ENCODE measurements around the gene PTPMT1.

PTPMT1 gene

DNA sequence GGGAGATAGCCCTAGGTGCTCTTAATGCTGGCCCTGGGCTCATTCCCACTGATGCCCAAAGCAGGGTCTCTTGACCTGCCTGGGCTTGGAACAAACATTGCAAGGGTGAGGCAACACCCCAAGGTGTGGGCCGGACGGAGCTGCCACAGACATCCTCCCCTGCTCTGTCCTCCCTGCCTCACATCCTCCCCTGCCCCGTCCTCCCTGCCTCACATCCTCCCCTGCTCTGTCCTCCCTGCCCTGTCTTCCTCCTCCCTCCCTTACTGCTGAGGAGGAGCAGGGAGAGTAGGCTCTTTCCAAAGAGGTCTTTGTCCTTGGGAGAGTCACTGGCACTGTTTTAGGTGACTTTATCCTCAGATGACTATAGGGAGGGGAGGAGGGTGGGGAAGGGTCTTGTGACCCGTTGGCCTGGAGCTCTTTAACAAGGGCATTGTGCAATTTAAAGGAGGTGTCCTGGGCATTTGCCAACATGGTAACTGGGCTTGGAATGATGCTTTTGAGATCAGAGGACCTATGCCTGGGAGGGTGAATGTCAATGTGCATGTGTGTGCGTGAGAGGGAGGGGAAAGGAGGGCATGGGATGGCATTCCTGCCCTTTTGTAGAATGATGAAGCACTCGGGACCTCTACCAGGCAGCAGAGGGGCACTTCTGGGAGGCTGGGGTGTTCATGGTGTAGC lies 21.8 kb downstream of the PTPMT1 start:
- Histone ChIP-seq H3K4me1 (ENCODE audit: low read length) (no peaks in the 10 kb centered on the region), H3K4me3 (ENCODE audit: low read length) (no peak overlapping the region), H3F3A (ENCODE audit: insufficient read depth, low read length) (no peaks in the 10 kb centered on the region), H3K27ac (ENCODE audit: low read length) (no peak overlapping the region), H3K9me3 (replicated peaks; ENCODE audit: insufficient read depth, low read length) (no peaks in the 10 kb centered on the region), H3K9me2 (replicated peaks; ENCODE audit: insufficient read depth, low read length) (no peaks in the 10 kb centered on the region), H3K36me3 (replicated peaks; ENCODE audit: insufficient read depth, low read length) (0 out of 2 replicates have a peak, but pooled peaks cover 2% of the 10 kb centered on the region), H4K20me1 (ENCODE audit: insufficient read depth, low read length) (no peaks in the 10 kb centered on the region), H2AFZ (ENCODE audit: low read length) (no peak overlapping the region), H3K9ac (ENCODE audit: low read length) (no peak overlapping the region), H3K4me2 (ENCODE audit: low read depth, low read length) (no peak overlapping the region), H3K79me2 (ENCODE audit: low read length) (peaks cover 5% of the 10 kb centered on the region; the same call in 1 of the 2 replicates), H3K27me3 (replicated peaks; ENCODE audit: insufficient read depth, low read length) (no peaks in the 10 kb centered on the region)
- TF ChIP-seq EZH2 (optimal IDR thresholded peaks at IDR 0.05; ENCODE audit: low read depth, low read length) (no peak), EZH2phosphoT487 (IDR thresholded peaks at IDR 0.05; ENCODE audit: low read length) (no peak)
- TF ChIP-seq, protein P1, sequence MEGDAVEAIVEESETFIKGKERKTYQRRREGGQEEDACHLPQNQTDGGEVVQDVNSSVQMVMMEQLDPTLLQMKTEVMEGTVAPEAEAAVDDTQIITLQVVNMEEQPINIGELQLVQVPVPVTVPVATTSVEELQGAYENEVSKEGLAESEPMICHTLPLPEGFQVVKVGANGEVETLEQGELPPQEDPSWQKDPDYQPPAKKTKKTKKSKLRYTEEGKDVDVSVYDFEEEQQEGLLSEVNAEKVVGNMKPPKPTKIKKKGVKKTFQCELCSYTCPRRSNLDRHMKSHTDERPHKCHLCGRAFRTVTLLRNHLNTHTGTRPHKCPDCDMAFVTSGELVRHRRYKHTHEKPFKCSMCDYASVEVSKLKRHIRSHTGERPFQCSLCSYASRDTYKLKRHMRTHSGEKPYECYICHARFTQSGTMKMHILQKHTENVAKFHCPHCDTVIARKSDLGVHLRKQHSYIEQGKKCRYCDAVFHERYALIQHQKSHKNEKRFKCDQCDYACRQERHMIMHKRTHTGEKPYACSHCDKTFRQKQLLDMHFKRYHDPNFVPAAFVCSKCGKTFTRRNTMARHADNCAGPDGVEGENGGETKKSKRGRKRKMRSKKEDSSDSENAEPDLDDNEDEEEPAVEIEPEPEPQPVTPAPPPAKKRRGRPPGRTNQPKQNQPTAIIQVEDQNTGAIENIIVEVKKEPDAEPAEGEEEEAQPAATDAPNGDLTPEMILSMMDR (IDR thresholded peaks at IDR 0.05; ENCODE audit: low read length) = no peak
- DNase-seq = no peak

DNA sequence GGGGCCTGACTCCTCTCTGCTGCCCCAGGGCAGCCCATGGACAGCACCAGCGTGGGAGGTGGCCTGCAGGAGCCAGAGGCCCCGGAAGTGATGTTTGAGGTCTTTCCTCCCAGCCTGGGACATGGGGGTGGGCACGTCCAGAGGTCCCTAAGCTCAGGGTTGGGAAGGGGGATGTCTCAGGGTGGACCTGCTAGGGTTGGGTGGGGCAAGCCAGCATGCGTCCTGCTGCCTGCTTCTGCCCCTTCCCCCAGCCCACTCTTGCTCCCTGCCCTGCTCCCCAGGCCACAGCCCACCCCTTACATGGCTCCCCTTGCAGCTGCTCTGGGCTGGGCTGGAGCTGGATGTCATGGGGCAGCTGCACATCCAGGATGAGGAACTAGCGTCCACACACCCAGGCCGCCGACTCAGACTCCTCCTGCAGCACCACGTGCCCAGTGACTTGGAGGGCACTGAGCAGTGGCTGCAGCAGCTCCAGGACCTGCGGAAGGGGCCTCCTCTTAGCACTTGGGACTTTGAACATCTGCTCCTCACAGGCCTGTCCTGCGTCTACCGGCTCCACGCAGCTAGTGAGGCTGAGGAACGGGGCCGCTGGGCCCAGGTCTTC lies 22.4 kb downstream of the PTPMT1 start:
- Histone ChIP-seq H3K79me2 (ENCODE audit: low read length) (no peaks in the 10 kb centered on the region), H3K27ac (ENCODE audit: low read length) (no peak overlapping the region), H3K9ac (ENCODE audit: low read length) (no peak overlapping the region), H3K4me3 (ENCODE audit: low read length) (no peak overlapping the region), H3K9me2 (replicated peaks; ENCODE audit: insufficient read depth, low read length) (no peaks in the 10 kb centered on the region), H3K4me1 (ENCODE audit: low read length) (no peaks in the 10 kb centered on the region), H3F3A (ENCODE audit: insufficient read depth, low read length) (no peaks in the 10 kb centered on the region), H3K36me3 (replicated peaks; ENCODE audit: insufficient read depth, low read length) (no peaks in the 10 kb centered on the region), H4K20me1 (ENCODE audit: insufficient read depth, low read length) (no peaks in the 10 kb centered on the region), H3K4me2 (ENCODE audit: low read depth, low read length) (no peak overlapping the region), H2AFZ (ENCODE audit: low read length) (no peak overlapping the region), H3K9me3 (replicated peaks; ENCODE audit: insufficient read depth, low read length) (no peaks in the 10 kb centered on the region), H3K27me3 (replicated peaks; ENCODE audit: insufficient read depth, low read length) (no peaks in the 10 kb centered on the region)
- no peak for DNase-seq
- TF ChIP-seq EZH2phosphoT487 (IDR thresholded peaks at IDR 0.05; ENCODE audit: low read length) (no peak), EZH2 (optimal IDR thresholded peaks at IDR 0.05; ENCODE audit: low read depth, low read length) (no peak)
- TF ChIP-seq, protein P1 (IDR thresholded peaks at IDR 0.05; ENCODE audit: low read length) = no peak

DNA sequence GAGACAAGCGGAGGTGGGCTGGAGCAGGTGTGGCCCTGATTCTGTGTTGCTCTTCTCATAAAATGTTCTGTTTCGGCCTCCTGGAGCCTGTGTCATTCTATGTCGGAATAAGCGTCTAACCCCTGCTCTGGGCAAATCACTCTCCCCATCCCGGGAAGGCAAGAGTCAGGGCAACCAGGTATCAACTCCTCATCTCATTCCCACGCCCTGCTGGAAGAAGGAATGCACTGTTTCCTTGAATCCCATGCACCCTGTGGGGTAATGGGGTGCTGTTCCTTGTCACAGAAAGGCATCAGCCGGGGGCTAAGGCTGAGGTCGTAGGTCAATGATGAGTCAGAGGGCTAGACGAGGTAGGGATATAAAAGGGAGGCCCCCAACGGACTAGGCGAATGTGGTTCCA lies 23.7 kb downstream of the PTPMT1 start:
- Histone ChIP-seq H3K4me1 (ENCODE audit: low read length) (no peaks in the 10 kb centered on the region), H3K79me2 (ENCODE audit: low read length) (no peaks in the 10 kb centered on the region)

More for the DNA sequence above, 23.7 kb downstream of the PTPMT1 start:
- Histone ChIP-seq H3F3A (ENCODE audit: insufficient read depth, low read length) (no peaks in the 10 kb centered on the region), H3K36me3 (replicated peaks; ENCODE audit: insufficient read depth, low read length) (no peaks in the 10 kb centered on the region), H2AFZ (ENCODE audit: low read length) (no peak overlapping the region), H4K20me1 (ENCODE audit: insufficient read depth, low read length) (no peaks in the 10 kb centered on the region), H3K9ac (ENCODE audit: low read length) (no peak overlapping the region), H3K9me2 (replicated peaks; ENCODE audit: insufficient read depth, low read length) (no peaks in the 10 kb centered on the region), H3K4me3 (ENCODE audit: low read length) (no peak overlapping the region), H3K9me3 (replicated peaks; ENCODE audit: insufficient read depth, low read length) (no peaks in the 10 kb centered on the region), H3K4me2 (ENCODE audit: low read depth, low read length) (no peak overlapping the region), H3K27ac (ENCODE audit: low read length) (no peak overlapping the region), H3K27me3 (replicated peaks; ENCODE audit: insufficient read depth, low read length) (no peaks in the 10 kb centered on the region)
- TF ChIP-seq EZH2 (optimal IDR thresholded peaks at IDR 0.05; ENCODE audit: low read depth, low read length) = no peak
- TF ChIP-seq, protein P1 (IDR thresholded peaks at IDR 0.05; ENCODE audit: low read length) = no peak
- no peak for TF ChIP-seq EZH2phosphoT487 (IDR thresholded peaks at IDR 0.05; ENCODE audit: low read length)
- DNase-seq = no peak
